ENCODE measurements around the gene SMAD6. TPM values are rescaled to one million over a fixed set of nuclear protein-coding genes. Genes with fewer than 3 reads are reported as not detected.
"Not testable (repeated sequence)": the region's sequence is repeated elsewhere in the genome, so short reads cannot be mapped to it uniquely, and the experiment has no call there.

SMAD6 gene
- total RNA-seq, 2 experiments from 2014 or later, result 0.97 to 1.2 TPM

DNA sequence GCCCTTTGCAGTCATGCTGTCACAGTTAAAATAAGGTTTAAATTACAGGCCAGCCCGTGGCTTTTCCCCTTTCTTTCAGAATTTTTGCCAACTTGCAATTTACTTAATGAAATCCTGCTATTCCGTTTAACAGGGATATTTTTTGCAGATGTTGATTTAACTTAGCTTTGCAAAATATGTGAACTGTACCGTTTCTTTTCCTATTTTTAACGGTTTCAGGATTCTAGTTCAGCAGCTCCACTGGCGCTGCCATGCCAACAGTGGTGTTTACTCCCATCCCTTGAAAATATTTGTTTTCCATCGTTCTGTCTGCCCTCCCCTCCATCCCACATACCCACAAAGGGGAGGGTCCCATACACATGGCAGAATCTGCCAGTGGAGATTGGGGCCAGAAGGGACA is 54.3 kb downstream of the SMAD6 start:
- peaks cover 6% of the 10 kb centered on the region for H3K36me3 Mint-ChIP-seq (ENCODE audit: low read depth)
- POLR2A ChIA-PET, result no interaction called here
- H3K4me1 Mint-ChIP-seq (ENCODE audit: low read depth), result peaks cover 13% of the 10 kb centered on the region
- no peak for DNase-seq
- no peak overlapping the region for H3K27ac Mint-ChIP-seq
- peaks cover 6% of the 10 kb centered on the region for H3K27me3 Mint-ChIP-seq (ENCODE audit: low read depth)
- CTCF ChIA-PET, result interaction anchor here (0.7 kb wide), 1 partner anchor 95 kb away, joined by 3 read pairs; no protein-coding TSS in a partner anchor
- ATAC-seq, result no peak
- H3K9me3 Mint-ChIP-seq (ENCODE audit: insufficient read depth), result peaks cover 8% of the 10 kb centered on the region
- H3K4me3 Mint-ChIP-seq, result no peak overlapping the region

- no peak for ATAC-seq
- POLR2A ChIA-PET, result interaction anchor here (0.6 kb wide), 1 partner anchor 62 kb away, joined by 3 read pairs; no protein-coding TSS in a partner anchor
- CTCF ChIA-PET, result no interaction called here
- DNase-seq, result no peak
- H3K27me3 Mint-ChIP-seq (ENCODE audit: low read depth), result peaks cover 10% of the 10 kb centered on the region
- H3K4me1 Mint-ChIP-seq (ENCODE audit: low read depth), result peaks cover 12% of the 10 kb centered on the region
- H3K27ac Mint-ChIP-seq, result no peak overlapping the region
- peaks cover 8% of the 10 kb centered on the region for H3K9me3 Mint-ChIP-seq (ENCODE audit: insufficient read depth)
- peaks cover 6% of the 10 kb centered on the region for H3K36me3 Mint-ChIP-seq (ENCODE audit: low read depth)
- H3K4me3 Mint-ChIP-seq, result no peak overlapping the region
These were observed 55.0 kb downstream of the SMAD6 start for GRCh38 chr15:66757030-66757429.

DNA sequence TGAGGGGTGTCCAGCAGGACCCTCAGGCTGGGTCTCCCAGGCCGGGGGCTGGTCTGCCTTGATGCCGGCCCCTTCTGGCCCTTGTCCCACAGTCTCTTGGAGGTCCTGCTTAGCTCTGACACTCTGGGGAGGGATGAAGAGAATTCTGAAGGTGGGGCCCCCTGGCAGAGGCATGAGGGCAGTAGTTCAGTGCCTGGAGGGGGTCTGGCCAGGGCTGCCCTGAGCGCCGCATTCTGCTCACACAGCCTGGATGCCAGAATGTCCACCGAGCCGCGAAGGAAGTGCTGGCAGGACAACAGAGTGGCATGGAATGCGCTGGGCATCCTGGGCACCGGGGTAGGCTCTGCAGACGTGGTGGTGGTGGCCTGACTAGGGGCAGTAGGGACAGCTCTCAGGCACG is 55.5 kb downstream of the SMAD6 start:
- ATAC-seq (no peak), DNase-seq (no peak)
- Mint-ChIP-seq H3K9me3 (ENCODE audit: insufficient read depth) (peaks cover 8% of the 10 kb centered on the region), H3K36me3 (ENCODE audit: low read depth) (peaks cover 6% of the 10 kb centered on the region), H3K4me3 (no peak overlapping the region), H3K27me3 (ENCODE audit: low read depth) (peaks cover 12% of the 10 kb centered on the region), H3K4me1 (ENCODE audit: low read depth) (peaks cover 10% of the 10 kb centered on the region), H3K27ac (no peak overlapping the region)
- CTCF ChIA-PET, result no interaction called here
- POLR2A ChIA-PET, result interaction anchor here (0.5 to 0.6 kb wide), 2 partner anchors 19 to 63 kb away, joined by 3 read pairs; no protein-coding TSS in a partner anchor

GRCh38 chr15:66758217-66758616 is 56.2 kb downstream of the SMAD6 start:
- DNase-seq; H3K36me3 Mint-ChIP-seq (ENCODE audit: low read depth); H3K27ac Mint-ChIP-seq; H3K4me3 Mint-ChIP-seq; POLR2A ChIA-PET; ATAC-seq; CTCF ChIA-PET; H3K9me3 Mint-ChIP-seq (ENCODE audit: insufficient read depth): not testable (repeated sequence)
- peaks cover 14% of the 10 kb centered on the region for H3K27me3 Mint-ChIP-seq (ENCODE audit: low read depth)
- H3K4me1 Mint-ChIP-seq (ENCODE audit: low read depth), result peaks cover 10% of the 10 kb centered on the region

DNA sequence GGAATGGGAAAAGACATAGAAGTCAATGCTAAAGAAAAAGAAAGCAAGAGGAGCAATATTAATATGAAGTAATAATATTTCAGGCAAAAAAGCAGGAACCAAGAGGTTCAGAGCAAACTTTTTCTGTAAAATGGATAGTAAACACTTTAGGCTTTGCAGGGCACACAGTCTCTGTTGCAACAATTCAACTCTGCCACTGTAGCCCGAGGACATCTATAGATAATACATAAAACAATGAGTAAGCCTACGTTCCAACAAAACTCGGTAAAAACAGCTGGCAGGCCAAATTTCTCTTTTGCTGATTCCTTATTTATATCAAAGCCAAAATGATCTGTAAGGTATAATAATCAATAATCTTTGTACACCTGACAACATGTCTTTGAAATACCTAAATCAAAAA is 56.8 kb downstream of the SMAD6 start:
- DNase-seq (no peak), ATAC-seq (no peak)
- H3K9me3 Mint-ChIP-seq (ENCODE audit: insufficient read depth), result peaks cover 8% of the 10 kb centered on the region
- H3K27me3 Mint-ChIP-seq (ENCODE audit: low read depth), result peaks cover 17% of the 10 kb centered on the region
- POLR2A ChIA-PET, result no interaction called here
- peaks cover 10% of the 10 kb centered on the region for H3K4me1 Mint-ChIP-seq (ENCODE audit: low read depth)
- peaks cover 6% of the 10 kb centered on the region for H3K36me3 Mint-ChIP-seq (ENCODE audit: low read depth)
- CTCF ChIA-PET, result no interaction called here
- no peak overlapping the region for H3K4me3 Mint-ChIP-seq
- H3K27ac Mint-ChIP-seq, result no peak overlapping the region

GRCh38 chr15:66760097-66760967 is 58.3 kb downstream of the SMAD6 start:
- H3K4me3 Mint-ChIP-seq, result no peak overlapping the region
- ChIA-PET CTCF (interaction anchor here (1.4 kb wide), 1 partner anchor 8 kb away, joined by 4 read pairs; no protein-coding TSS in a partner anchor), POLR2A (no interaction called here)
- H3K27me3 Mint-ChIP-seq (ENCODE audit: low read depth), result peaks cover 27% of the 10 kb centered on the region
- ATAC-seq (no peak), DNase-seq (no peak)
- peaks cover under 1% of the 10 kb centered on the region for H3K9me3 Mint-ChIP-seq (ENCODE audit: insufficient read depth)
- H3K36me3 Mint-ChIP-seq (ENCODE audit: low read depth), result no peaks in the 10 kb centered on the region
- peaks cover 11% of the 10 kb centered on the region for H3K4me1 Mint-ChIP-seq (ENCODE audit: low read depth)
- H3K27ac Mint-ChIP-seq, result no peak overlapping the region

- no peak overlapping the region for H3K4me3 Mint-ChIP-seq
- ChIA-PET CTCF (interaction anchor here (1.4 kb wide), 1 partner anchor 9 kb away, joined by 4 read pairs; no protein-coding TSS in a partner anchor), POLR2A (no interaction called here)
- H3K36me3 Mint-ChIP-seq (ENCODE audit: low read depth), result no peaks in the 10 kb centered on the region
- H3K4me1 Mint-ChIP-seq (ENCODE audit: low read depth), result peaks cover 19% of the 10 kb centered on the region
- DNase-seq (no peak), ATAC-seq (no peak)
- H3K27ac Mint-ChIP-seq, result no peak overlapping the region
- H3K9me3 Mint-ChIP-seq (ENCODE audit: insufficient read depth), result no peaks in the 10 kb centered on the region
- H3K27me3 Mint-ChIP-seq (ENCODE audit: low read depth), result peaks cover 35% of the 10 kb centered on the region
These were observed 59.1 kb downstream of the SMAD6 start for GRCh38 chr15:66760968-66761725.

GRCh38 chr15:66761726-66762595 is 59.9 kb downstream of the SMAD6 start:
- peaks cover 43% of the 10 kb centered on the region for H3K27me3 Mint-ChIP-seq (ENCODE audit: low read depth)
- ChIA-PET POLR2A (no interaction called here), CTCF (interaction anchor here (1.4 kb wide), 1 partner anchor 10 kb away, joined by 4 read pairs; no protein-coding TSS in a partner anchor)
- no peaks in the 10 kb centered on the region for H3K36me3 Mint-ChIP-seq (ENCODE audit: low read depth)
- no peaks in the 10 kb centered on the region for H3K9me3 Mint-ChIP-seq (ENCODE audit: insufficient read depth)
- no peak for DNase-seq
- H3K4me3 Mint-ChIP-seq, result no peak overlapping the region
- no peak for ATAC-seq
- peaks cover 19% of the 10 kb centered on the region for H3K4me1 Mint-ChIP-seq (ENCODE audit: low read depth)
- no peak overlapping the region for H3K27ac Mint-ChIP-seq

GRCh38 chr15:66763186-66764071 is 61.4 kb downstream of the SMAD6 start:
- DNase-seq (no peak), ATAC-seq (no peak)
- ChIA-PET CTCF (no interaction called here), POLR2A (no interaction called here)
- no peak overlapping the region for H3K4me3 Mint-ChIP-seq
- H3K27ac Mint-ChIP-seq, result no peak overlapping the region
- H3K36me3 Mint-ChIP-seq (ENCODE audit: low read depth), result no peaks in the 10 kb centered on the region
- peaks cover 44% of the 10 kb centered on the region for H3K27me3 Mint-ChIP-seq (ENCODE audit: low read depth)
- no peaks in the 10 kb centered on the region for H3K9me3 Mint-ChIP-seq (ENCODE audit: insufficient read depth)
- peaks cover 19% of the 10 kb centered on the region for H3K4me1 Mint-ChIP-seq (ENCODE audit: low read depth)

- Mint-ChIP-seq H3K27ac (no peak overlapping the region), H3K36me3 (ENCODE audit: low read depth) (no peaks in the 10 kb centered on the region), H3K4me3 (no peak overlapping the region), H3K27me3 (ENCODE audit: low read depth) (peaks cover 44% of the 10 kb centered on the region), H3K9me3 (ENCODE audit: insufficient read depth) (no peaks in the 10 kb centered on the region), H3K4me1 (ENCODE audit: low read depth) (peaks cover 19% of the 10 kb centered on the region)
- DNase-seq (no peak), ATAC-seq (no peak)
- CTCF ChIA-PET, result no interaction called here
- POLR2A ChIA-PET, result no interaction called here
These were observed 62.2 kb downstream of the SMAD6 start for GRCh38 chr15:66764072-66764786.
